ENCODE results near the gene LINGO4. TPM values are rescaled to one million over a fixed set of nuclear protein-coding genes. Genes with fewer than 3 reads are reported as not detected.
A peak's percentile ranks its signal among the peaks of the same experiment; 100 is the strongest.

Gene LINGO4
- total RNA-seq = not detected

GRCh38 chr1:151805066-151805820 lies at the start of gene LINGO4:
LINGO4 (minus strand) TSS chr1:151805419; CDS start chr1:151802704, 2,715 bp downstream.
- DNase-seq = no peak
- peaks cover 3% of the 10 kb centered on the region for H3K4me1 Mint-ChIP-seq
- H3K27me3 Mint-ChIP-seq = no peaks in the 10 kb centered on the region
- H3K4me3 Mint-ChIP-seq = no peak within 1 kb of the TSS
- no peaks in the 10 kb centered on the region for H3K9me3 Mint-ChIP-seq
- no peak within 1 kb of the TSS for H3K27ac Mint-ChIP-seq
- H3K36me3 Mint-ChIP-seq = no peaks in the 10 kb centered on the region

GRCh38 chr1:151854658-151855057 lies 49.4 kb upstream of the LINGO4 start:
- Mint-ChIP-seq H3K4me3 (no peak overlapping the region), H3K27ac (no peak overlapping the region), H3K4me1 (no peaks in the 10 kb centered on the region), H3K9me3 (no peaks in the 10 kb centered on the region), H3K36me3 (peaks cover 5% of the 10 kb centered on the region), H3K27me3 (peaks cover 2% of the 10 kb centered on the region)
- no peak for DNase-seq

GRCh38 chr1:151853411-151853943 lies 48.3 kb upstream of the LINGO4 start, which contains the start of gene THEM5:
THEM5 (minus strand) TSS chr1:151853712; CDS start chr1:151853565, 147 bp downstream.
- H3K4me1 Mint-ChIP-seq = no peaks in the 10 kb centered on the region
- H3K27me3 Mint-ChIP-seq = no peaks in the 10 kb centered on the region
- H3K4me3 Mint-ChIP-seq = no peak within 1 kb of the TSS
- no peak for DNase-seq
- no peak within 1 kb of the TSS for H3K27ac Mint-ChIP-seq
- peaks cover 9% of the 10 kb centered on the region for H3K36me3 Mint-ChIP-seq
- H3K9me3 Mint-ChIP-seq = no peaks in the 10 kb centered on the region

- Mint-ChIP-seq H3K36me3 (peaks cover 9% of the 10 kb centered on the region), H3K4me3 (no peak overlapping the region), H3K4me1 (no peaks in the 10 kb centered on the region), H3K9me3 (no peaks in the 10 kb centered on the region), H3K27me3 (no peaks in the 10 kb centered on the region), H3K27ac (no peak overlapping the region)
- no peak for DNase-seq
These were observed 47.5 kb upstream of the LINGO4 start for GRCh38 chr1:151852733-151853132.

GRCh38 chr1:151851886-151852285 lies 46.7 kb upstream of the LINGO4 start:
- H3K4me1 Mint-ChIP-seq = no peaks in the 10 kb centered on the region
- peaks cover 9% of the 10 kb centered on the region for H3K36me3 Mint-ChIP-seq
- H3K4me3 Mint-ChIP-seq = no peak overlapping the region
- no peaks in the 10 kb centered on the region for H3K9me3 Mint-ChIP-seq
- DNase-seq = no peak
- no peaks in the 10 kb centered on the region for H3K27me3 Mint-ChIP-seq
- H3K27ac Mint-ChIP-seq = no peak overlapping the region

GRCh38 chr1:151849871-151850270 lies 44.7 kb upstream of the LINGO4 start:
- Mint-ChIP-seq H3K36me3 (peaks cover 11% of the 10 kb centered on the region), H3K27ac (no peak overlapping the region), H3K4me1 (no peaks in the 10 kb centered on the region), H3K9me3 (no peaks in the 10 kb centered on the region), H3K27me3 (no peaks in the 10 kb centered on the region), H3K4me3 (no peak overlapping the region)
- DNase-seq = no peak

- H3K9me3 Mint-ChIP-seq = no peaks in the 10 kb centered on the region
- H3K36me3 Mint-ChIP-seq = peaks cover 13% of the 10 kb centered on the region
- no peak overlapping the region for H3K27ac Mint-ChIP-seq
- H3K27me3 Mint-ChIP-seq = no peaks in the 10 kb centered on the region
- H3K4me1 Mint-ChIP-seq = no peaks in the 10 kb centered on the region
- H3K4me3 Mint-ChIP-seq = no peak overlapping the region
- no peak for DNase-seq
These were observed 43.9 kb upstream of the LINGO4 start for GRCh38 chr1:151849126-151849525.

- no peaks in the 10 kb centered on the region for H3K4me1 Mint-ChIP-seq
- H3K36me3 Mint-ChIP-seq = peaks cover 13% of the 10 kb centered on the region
- H3K9me3 Mint-ChIP-seq = no peaks in the 10 kb centered on the region
- H3K4me3 Mint-ChIP-seq = no peak overlapping the region
- H3K27me3 Mint-ChIP-seq = no peaks in the 10 kb centered on the region
- DNase-seq = no peak
- H3K27ac Mint-ChIP-seq = no peak overlapping the region
These were observed 42.8 kb upstream of the LINGO4 start for GRCh38 chr1:151847867-151848596.

GRCh38 chr1:151846686-151847237 lies 41.5 kb upstream of the LINGO4 start:
- no peak for DNase-seq

GRCh38 chr1:151846062-151846568 lies 40.9 kb upstream of the LINGO4 start:
- H3K9me3 Mint-ChIP-seq = no peaks in the 10 kb centered on the region
- no peak for DNase-seq
- peaks cover 17% of the 10 kb centered on the region for H3K36me3 Mint-ChIP-seq
- H3K27me3 Mint-ChIP-seq = no peaks in the 10 kb centered on the region
- no peak overlapping the region for H3K4me3 Mint-ChIP-seq
- H3K4me1 Mint-ChIP-seq = peaks cover 2% of the 10 kb centered on the region
- H3K27ac Mint-ChIP-seq = no peak overlapping the region

More at GRCh38 chr1:151846686-151847237, 41.5 kb upstream of the LINGO4 start:
- H3K4me1 Mint-ChIP-seq = no peaks in the 10 kb centered on the region
- H3K27ac Mint-ChIP-seq = no peak overlapping the region
- no peaks in the 10 kb centered on the region for H3K27me3 Mint-ChIP-seq
- peaks cover 14% of the 10 kb centered on the region for H3K36me3 Mint-ChIP-seq
- no peak overlapping the region for H3K4me3 Mint-ChIP-seq
- H3K9me3 Mint-ChIP-seq = no peaks in the 10 kb centered on the region

- no peak overlapping the region for H3K4me3 Mint-ChIP-seq
- H3K27ac Mint-ChIP-seq = no peak overlapping the region
- no peaks in the 10 kb centered on the region for H3K9me3 Mint-ChIP-seq
- no peaks in the 10 kb centered on the region for H3K27me3 Mint-ChIP-seq
- DNase-seq = no peak
- H3K36me3 Mint-ChIP-seq = peaks cover 15% of the 10 kb centered on the region
- H3K4me1 Mint-ChIP-seq = peaks cover 17% of the 10 kb centered on the region
These were observed 38.2 kb upstream of the LINGO4 start for GRCh38 chr1:151843398-151843797.

GRCh38 chr1:151841141-151841540 lies 35.9 kb upstream of the LINGO4 start:
- Mint-ChIP-seq H3K27ac (no peak overlapping the region), H3K27me3 (no peaks in the 10 kb centered on the region)

GRCh38 chr1:151840421-151840820 lies 35.2 kb upstream of the LINGO4 start:
- H3K4me1 Mint-ChIP-seq = peaks cover 33% of the 10 kb centered on the region
- H3K36me3 Mint-ChIP-seq = peaks cover 19% of the 10 kb centered on the region
- H3K27me3 Mint-ChIP-seq = no peaks in the 10 kb centered on the region
- no peaks in the 10 kb centered on the region for H3K9me3 Mint-ChIP-seq
- no peak overlapping the region for H3K27ac Mint-ChIP-seq
- peak overlapping the region; percentile 82 for H3K4me3 Mint-ChIP-seq
- no peak for DNase-seq

More at GRCh38 chr1:151841141-151841540, 35.9 kb upstream of the LINGO4 start:
- peaks cover 19% of the 10 kb centered on the region for H3K36me3 Mint-ChIP-seq
- H3K4me3 Mint-ChIP-seq = no peak overlapping the region
- no peak for DNase-seq
- H3K4me1 Mint-ChIP-seq = peaks cover 33% of the 10 kb centered on the region
- no peaks in the 10 kb centered on the region for H3K9me3 Mint-ChIP-seq

- H3K36me3 Mint-ChIP-seq = peaks cover 15% of the 10 kb centered on the region
- H3K9me3 Mint-ChIP-seq = no peaks in the 10 kb centered on the region
- no peaks in the 10 kb centered on the region for H3K27me3 Mint-ChIP-seq
- peak within 1 kb of the TSS; percentile 85 for H3K27ac Mint-ChIP-seq
- H3K4me1 Mint-ChIP-seq = peaks cover 33% of the 10 kb centered on the region
- peak within 1 kb of the TSS; percentile 82 for H3K4me3 Mint-ChIP-seq
- DNase-seq = peak; percentile 74
These were observed 34.5 kb upstream of the LINGO4 start, which contains the start of gene C2CD4D for GRCh38 chr1:151839457-151840403. C2CD4D (minus strand) TSS chr1:151839820; CDS start chr1:151838989, 831 bp downstream.

Data from activated naive CD8-positive, alpha-beta T cell treated with anti-CD3 and anti-CD28 coated beads for 36 hours (primary cell).